DND-41 (cell line): ENCODE results near the gene ZC3H15.

Source experiments
- EZH2 ChIP-seq: IDR thresholded peaks from 3 replicates; pipeline ENCODE4 v1.6.1; 2012; ENCODE audit warnings: borderline replicate concordance, low read depth, mild to moderate bottlenecking, moderate library complexity, low read length, inconsistent platforms; ENCODE audit not compliant: severe bottlenecking
- TF ChIP-seq, protein P1 (sequence below): IDR thresholded peaks from 2 replicates; pipeline ENCODE4 v1.5.1; 2012; ENCODE audit warnings: borderline replicate concordance, low read length, moderate library complexity, mild to moderate bottlenecking; ENCODE audit not compliant: poor library complexity, severe bottlenecking; ENCODE audit errors: extremely low read depth

DNA sequence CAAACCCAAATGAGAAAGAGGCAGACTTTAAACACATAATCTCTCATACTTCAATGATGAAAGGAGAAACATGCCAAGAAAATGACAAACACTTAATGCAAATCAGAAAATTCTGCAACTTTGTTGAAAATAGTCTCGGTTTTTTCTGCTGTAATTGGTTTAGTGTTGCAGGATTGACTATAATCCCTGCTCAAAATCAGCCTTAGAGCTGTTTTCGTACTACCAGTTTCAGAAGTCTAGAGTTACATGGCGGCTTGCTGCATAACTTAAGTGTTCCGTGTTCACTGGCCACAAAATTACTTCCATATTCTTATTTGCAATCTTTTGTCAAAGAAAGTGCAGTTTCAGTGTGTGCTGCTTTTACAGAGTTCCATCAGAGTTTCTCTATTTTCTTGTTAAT lies 54.9 kb downstream of the ZC3H15 start:
- TF ChIP-seq, protein P1, sequence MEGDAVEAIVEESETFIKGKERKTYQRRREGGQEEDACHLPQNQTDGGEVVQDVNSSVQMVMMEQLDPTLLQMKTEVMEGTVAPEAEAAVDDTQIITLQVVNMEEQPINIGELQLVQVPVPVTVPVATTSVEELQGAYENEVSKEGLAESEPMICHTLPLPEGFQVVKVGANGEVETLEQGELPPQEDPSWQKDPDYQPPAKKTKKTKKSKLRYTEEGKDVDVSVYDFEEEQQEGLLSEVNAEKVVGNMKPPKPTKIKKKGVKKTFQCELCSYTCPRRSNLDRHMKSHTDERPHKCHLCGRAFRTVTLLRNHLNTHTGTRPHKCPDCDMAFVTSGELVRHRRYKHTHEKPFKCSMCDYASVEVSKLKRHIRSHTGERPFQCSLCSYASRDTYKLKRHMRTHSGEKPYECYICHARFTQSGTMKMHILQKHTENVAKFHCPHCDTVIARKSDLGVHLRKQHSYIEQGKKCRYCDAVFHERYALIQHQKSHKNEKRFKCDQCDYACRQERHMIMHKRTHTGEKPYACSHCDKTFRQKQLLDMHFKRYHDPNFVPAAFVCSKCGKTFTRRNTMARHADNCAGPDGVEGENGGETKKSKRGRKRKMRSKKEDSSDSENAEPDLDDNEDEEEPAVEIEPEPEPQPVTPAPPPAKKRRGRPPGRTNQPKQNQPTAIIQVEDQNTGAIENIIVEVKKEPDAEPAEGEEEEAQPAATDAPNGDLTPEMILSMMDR: no peak
- no peak for TF ChIP-seq EZH2
